Stomach (tissue), 9 donors: Measurements from ENCODE around the gene ANLN. TPM values are rescaled to one million over a fixed set of nuclear protein-coding genes. Genes with fewer than 3 reads are reported as not detected.

Source experiments
- DNase-seq, 2 donors: peaks; one replicate each; pipeline versions ENCODE4 v3.0.0 to v3.0.0-alpha.2; 2013 to 2019
- H3K27ac ChIP-seq, 5 donors: fragments of 200-600 bp in 4 of 5; sonication (generic) in 4 of 5; one replicate each; pipeline ENCODE4 v1.5.1; 2013 to 2019; ENCODE audit warnings: mild to moderate bottlenecking in 1 of 5, moderate library complexity in 1 of 5
- H3K27me3 ChIP-seq, 3 donors: fragments of 200-600 bp; sonication (generic); one replicate each; pipeline ENCODE4 v1.5.1; 2017 to 2019; ENCODE audit warnings: mixed run types in 1 of 3
- H3K36me3 ChIP-seq, 4 donors: fragments of 200-600 bp; sonication (generic); 1 replicate in 3 of 4; 2 replicates in 1 of 4; pipeline ENCODE4 v1.5.1; 2016 to 2019
- H3K4me1 ChIP-seq, 4 donors: fragments of 200-600 bp; sonication (generic); one replicate each; pipeline ENCODE4 v1.5.1; 2016 to 2019
- H3K4me3 ChIP-seq, 4 donors: fragments of 200-600 bp; sonication (generic) in 3 of 4; one replicate each; pipeline ENCODE4 v1.5.1; 2016 to 2019; ENCODE audit warnings: mild to moderate bottlenecking in 1 of 4
- H3K9me3 ChIP-seq, 4 donors: fragments of 200-600 bp; sonication (generic); one replicate each; pipeline ENCODE4 v1.5.1; 2016 to 2019
- CTCF ChIP-seq, 7 experiments: fragments of 450-650 bp in 4 of 7; fragments of 200-600 bp in 3 of 7; sonication (generic) in 3 of 7; IDR thresholded peaks; one replicate each; pipeline ENCODE4 v1.5.1; 2016 to 2019; ENCODE audit warnings: antibody characterized with exemption in 7 of 7, control low read depth in 2 of 7, mild to moderate bottlenecking in 1 of 7
- EP300 ChIP-seq: sonication (generic); formaldehyde crosslinking; IDR thresholded peaks from one replicate; pipeline ENCODE4 v1.6.1; 2017; ENCODE audit warnings: antibody characterized with exemption
- POLR2A ChIP-seq, 4 donors: fragments of 450-650 bp; IDR thresholded peaks; one replicate each; pipeline ENCODE4 v1.6.1; 2016; ENCODE audit warnings: antibody characterized with exemption in 4 of 4, control low read depth in 2 of 4, mild to moderate bottlenecking in 1 of 4, moderate library complexity in 1 of 4
- POLR2AphosphoS5 ChIP-seq, 3 donors: sonication (generic); formaldehyde crosslinking; IDR thresholded peaks; one replicate each; pipeline ENCODE4 v1.6.1; 2016; ENCODE audit warnings: antibody characterized with exemption in 3 of 3
- WGBS, 5 donors: extraction: QIAGEN DNeasy Blood & Tissue Kit in 3 of 5; methylation state at CpG; one replicate each; pipeline versions ENCODE4 v1.1.5 to v1.1.7; 2013 to 2018; 5-methylcytosine and 5-hydroxymethylcytosine counted together
- intact Hi-C: fragments of 100-400 bp; cut with DNase I; formaldehyde crosslinking; loops from one replicate; pipeline ENCODE4 v1.15.1; 2023; ENCODE audit warnings: low total_unique reads
- polyA plus RNA-seq, 3 donors: library from polyadenylated mRNA; stranded (reverse); fragments of 200-250 nt; gene quantifications; one replicate each; pipeline ENCODE4 v1.2.3, GENCODE V29; 2013
- total RNA-seq, 5 donors: library from RNA; depleted of rRNA; stranded (reverse); fragments of >200 nt; gene quantifications; one replicate each; pipeline versions ENCODE4 v1.1.0 to v1.2.3, GENCODE V29; 2014 to 2016
- donor health status: healthy with polysubstance abuse.
- donor health status: Bipolar disorder and iron deficiency.
- donor health status: healthy.

Gene ANLN
- total and polyA plus RNA-seq, 8 donors: 3.5 to 25.2 (median 12.6) TPM

GRCh38 chr7:36440880-36441279 lies 51.2 kb downstream of the ANLN start:
- no peak overlapping the region for H3K4me3 ChIP-seq
- H3K9me3 ChIP-seq: no peaks in the 10 kb centered on the region
- intact Hi-C loops: no loop called here
- WGBS, 5 donors: 39 to 50% (median 47%) methylated on average over 3 of the region's 3 CpGs
- H3K36me3 ChIP-seq: no peaks in the 10 kb centered on the region
- no peak overlapping the region for H3K27ac ChIP-seq
- H3K4me1 ChIP-seq: peaks cover 0 to 9% (median 0%) of the 10 kb centered on the region in 4 donors
- TF ChIP-seq POLR2A (IDR thresholded peaks at IDR 0.05): no peak
- TF ChIP-seq EP300: no peak
- no peak for TF ChIP-seq POLR2AphosphoS5 (IDR thresholded peaks at IDR 0.05)
- peak in 3 of 7 experiments; percentile 23 to 39 (median 24) for TF ChIP-seq CTCF (IDR thresholded peaks at IDR 0.05)
- no peaks in the 10 kb centered on the region for H3K27me3 ChIP-seq
- DNase-seq: peak in 1 of 2 donors; percentile 44

- Histone ChIP-seq H3K4me1 (peaks cover 0 to 9% (median 0%) of the 10 kb centered on the region in 4 donors), H3K4me3 (no peak overlapping the region), H3K9me3 (no peaks in the 10 kb centered on the region), H3K27me3 (no peaks in the 10 kb centered on the region), H3K27ac (no peak overlapping the region), H3K36me3 (peaks cover 0 to 3% (median 0%) of the 10 kb centered on the region in 4 donors)
- peak in 1 of 2 donors; percentile 4 for DNase-seq
- TF ChIP-seq CTCF (IDR thresholded peaks at IDR 0.05): no peak
- no peak for TF ChIP-seq POLR2A (IDR thresholded peaks at IDR 0.05)
- no peak for TF ChIP-seq EP300
- no peak for TF ChIP-seq POLR2AphosphoS5 (IDR thresholded peaks at IDR 0.05)
- WGBS, 5 donors: 51 to 73% (median 62%) methylated on average over 7 of the region's 7 CpGs
- intact Hi-C loops: no loop called here
Measured at GRCh38 chr7:36441344-36442022, 51.8 kb downstream of the ANLN start.

- DNase-seq: no peak
Measured at GRCh38 chr7:36448781-36449379, 59.2 kb downstream of the ANLN start.

GRCh38 chr7:36449685-36450084 lies 60.0 kb downstream of the ANLN start:
- DNase-seq: no peak

More at GRCh38 chr7:36448781-36449379, 59.2 kb downstream of the ANLN start:
- TF ChIP-seq CTCF (IDR thresholded peaks at IDR 0.05) (no peak), EP300 (no peak), POLR2A (IDR thresholded peaks at IDR 0.05) (no peak), POLR2AphosphoS5 (IDR thresholded peaks at IDR 0.05) (no peak)
- H3K9me3 ChIP-seq: no peaks in the 10 kb centered on the region
- intact Hi-C loops: no loop called here
- peaks cover 0 to 12% (median 4%) of the 10 kb centered on the region in 4 donors for H3K4me1 ChIP-seq
- no peaks in the 10 kb centered on the region for H3K27me3 ChIP-seq
- H3K27ac ChIP-seq: no peak overlapping the region
- no peak overlapping the region for H3K4me3 ChIP-seq
- peaks cover 0 to 6% (median 0%) of the 10 kb centered on the region in 4 donors for H3K36me3 ChIP-seq
- 40 to 63% (median 47%) methylated on average over 4 of the region's 4 CpGs for WGBS, 5 donors

More at GRCh38 chr7:36449685-36450084, 60.0 kb downstream of the ANLN start:
- H3K27ac ChIP-seq: no peak overlapping the region
- intact Hi-C loops: no loop called here
- no peak overlapping the region for H3K4me3 ChIP-seq
- TF ChIP-seq POLR2A (IDR thresholded peaks at IDR 0.05) (no peak), POLR2AphosphoS5 (IDR thresholded peaks at IDR 0.05) (no peak), EP300 (no peak), CTCF (IDR thresholded peaks at IDR 0.05) (no peak)
- WGBS, 5 donors: 84 to 92% (median 89%) methylated on average over 5 of the region's 5 CpGs
- peaks cover 0 to 12% (median 4%) of the 10 kb centered on the region in 4 donors for H3K4me1 ChIP-seq
- no peaks in the 10 kb centered on the region for H3K9me3 ChIP-seq
- H3K36me3 ChIP-seq: peaks cover 0 to 6% (median 0%) of the 10 kb centered on the region in 4 donors
- H3K27me3 ChIP-seq: no peaks in the 10 kb centered on the region
